ENCODE data around the gene ALX1.

DNA sequence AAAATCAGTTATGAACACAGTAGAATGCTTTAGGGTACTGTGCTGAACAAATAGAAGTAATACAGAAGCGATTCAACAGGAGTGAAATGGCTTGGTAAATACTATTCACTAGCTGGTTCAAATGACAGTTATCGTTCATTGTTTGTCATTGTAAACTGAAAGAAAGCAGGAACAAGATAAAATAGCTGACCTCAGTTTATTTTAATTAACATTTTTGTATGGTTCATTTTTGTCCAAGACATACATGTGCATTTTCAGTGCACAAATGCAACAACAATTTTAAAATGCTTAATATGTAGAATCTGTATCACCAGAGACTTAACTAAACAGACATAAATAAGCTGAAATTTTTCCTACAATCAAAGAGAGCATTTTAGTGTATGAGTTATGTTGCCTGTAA is 49.9 kb downstream of the ALX1 start:
- TF ChIP-seq, protein P1, sequence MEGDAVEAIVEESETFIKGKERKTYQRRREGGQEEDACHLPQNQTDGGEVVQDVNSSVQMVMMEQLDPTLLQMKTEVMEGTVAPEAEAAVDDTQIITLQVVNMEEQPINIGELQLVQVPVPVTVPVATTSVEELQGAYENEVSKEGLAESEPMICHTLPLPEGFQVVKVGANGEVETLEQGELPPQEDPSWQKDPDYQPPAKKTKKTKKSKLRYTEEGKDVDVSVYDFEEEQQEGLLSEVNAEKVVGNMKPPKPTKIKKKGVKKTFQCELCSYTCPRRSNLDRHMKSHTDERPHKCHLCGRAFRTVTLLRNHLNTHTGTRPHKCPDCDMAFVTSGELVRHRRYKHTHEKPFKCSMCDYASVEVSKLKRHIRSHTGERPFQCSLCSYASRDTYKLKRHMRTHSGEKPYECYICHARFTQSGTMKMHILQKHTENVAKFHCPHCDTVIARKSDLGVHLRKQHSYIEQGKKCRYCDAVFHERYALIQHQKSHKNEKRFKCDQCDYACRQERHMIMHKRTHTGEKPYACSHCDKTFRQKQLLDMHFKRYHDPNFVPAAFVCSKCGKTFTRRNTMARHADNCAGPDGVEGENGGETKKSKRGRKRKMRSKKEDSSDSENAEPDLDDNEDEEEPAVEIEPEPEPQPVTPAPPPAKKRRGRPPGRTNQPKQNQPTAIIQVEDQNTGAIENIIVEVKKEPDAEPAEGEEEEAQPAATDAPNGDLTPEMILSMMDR (conservative IDR thresholded peaks at IDR 0.05; ENCODE audit: low read depth, low read length): no peak
- TF ChIP-seq EZH2 (IDR thresholded peaks at IDR 0.05; ENCODE audit: borderline replicate concordance, low read depth, low read length, poor library complexity, severe bottlenecking): no peak

Measured in A673 (cell line).